Activated CD4-positive, CD25-positive, alpha-beta regulatory T cell treated with anti-CD3 and anti-CD28 coated beads, Interleukin-2, amount 50 U/mL, for 16 hours (primary cell): Measurements from ENCODE around the gene CYP4Z1.
"Not testable (repeated sequence)": the region's sequence is repeated elsewhere in the genome, so short reads cannot be mapped to it uniquely, and the experiment has no call there.

Source experiments
- DNase-seq: peaks from one replicate; pipeline ENCODE4 v3.0.0-alpha.2; 2020; ENCODE audit warnings: low read depth, low spot score

Gene CYP4Z1

GRCh38 chr1:47126997-47127396, 60.0 kb downstream of the CYP4Z1 start:
- DNase-seq = not testable (repeated sequence)

GRCh38 chr1:47128221-47128620, 61.2 kb downstream of the CYP4Z1 start:
- DNase-seq = no peak

GRCh38 chr1:47128854-47129253, 61.8 kb downstream of the CYP4Z1 start:
- not testable (repeated sequence) for DNase-seq

- not testable (repeated sequence) for DNase-seq
Observed at GRCh38 chr1:47129489-47130230, 62.6 kb downstream of the CYP4Z1 start.

- DNase-seq = not testable (repeated sequence)
Observed at GRCh38 chr1:47132665-47133064, 65.6 kb downstream of the CYP4Z1 start.

- no peak for DNase-seq
Observed at GRCh38 chr1:47137198-47137597, 70.2 kb downstream of the CYP4Z1 start, which contains the start of gene CYP4A22. TSS of gene CYP4A22 (plus strand) at chr1:47137441. CDS start at chr1:47137486, 45 bp downstream.

- no peak for DNase-seq
Observed at GRCh38 chr1:47137925-47138615, 71.0 kb downstream of the CYP4Z1 start.

GRCh38 chr1:47140358-47140757, 73.3 kb downstream of the CYP4Z1 start:
- DNase-seq = not testable (repeated sequence)

- DNase-seq = not testable (repeated sequence)
Observed at GRCh38 chr1:47143654-47144053, 76.6 kb downstream of the CYP4Z1 start.

- not testable (repeated sequence) for DNase-seq
Observed at GRCh38 chr1:47146495-47146894, 79.5 kb downstream of the CYP4Z1 start.

- no peak for DNase-seq
Observed at GRCh38 chr1:47147047-47147785, 80.2 kb downstream of the CYP4Z1 start.

- not testable (repeated sequence) for DNase-seq
Observed at GRCh38 chr1:47149162-47149561, 82.1 kb downstream of the CYP4Z1 start.

- not testable (repeated sequence) for DNase-seq
Observed at GRCh38 chr1:47156457-47156856, 89.4 kb downstream of the CYP4Z1 start.

GRCh38 chr1:47157957-47158356, 90.9 kb downstream of the CYP4Z1 start:
- not testable (repeated sequence) for DNase-seq

GRCh38 chr1:47160716-47161115, 93.7 kb downstream of the CYP4Z1 start:
- no peak for DNase-seq

- no peak for DNase-seq
Observed at GRCh38 chr1:47161298-47162040, 94.4 kb downstream of the CYP4Z1 start.

GRCh38 chr1:47164552-47164951, 97.5 kb downstream of the CYP4Z1 start:
- DNase-seq = no peak
